GM12878 (cell line): ENCODE results near the gene WNT5A. TPM values are rescaled to one million over a fixed set of nuclear protein-coding genes. Genes with fewer than 3 reads are reported as not detected.

Experiments used
- ESRRA ChIP-seq: IDR thresholded peaks from 2 replicates; pipeline ENCODE4 v1.6.1; 2012; ENCODE audit warnings: mild to moderate bottlenecking, low read length, improper control_type of control experiment
- HDAC2 ChIP-seq: fragments of 200-600 bp; sonication (generic); IDR thresholded peaks from 2 replicates; pipeline ENCODE4 v1.6.1; 2017
- KLF5 ChIP-seq: fragments of 450-650 bp; IDR thresholded peaks from 2 replicates; pipeline ENCODE4 v1.6.1; 2014; ENCODE audit warnings: mild to moderate bottlenecking; ENCODE audit not compliant: partially characterized antibody
- NBN ChIP-seq: fragments of 450-650 bp; IDR thresholded peaks from 2 replicates; pipeline ENCODE4 v1.6.1; 2016
- RAD51 ChIP-seq: fragments of 450-650 bp; IDR thresholded peaks from 2 replicates; pipeline ENCODE4 v1.6.1; 2016; ENCODE audit warnings: moderate library complexity, mild to moderate bottlenecking, inconsistent platforms
- RUNX3 ChIP-seq: IDR thresholded peaks from 2 replicates; pipeline ENCODE4 v1.6.1; 2012; ENCODE audit warnings: low read length, inconsistent platforms
- TAF1 ChIP-seq: IDR thresholded peaks from 2 replicates; pipeline ENCODE4 v1.6.1; 2011; ENCODE audit warnings: mild to moderate bottlenecking, low read depth, low read length, borderline replicate concordance
- YBX1 ChIP-seq: fragments of 450-650 bp; IDR thresholded peaks from 2 replicates; pipeline ENCODE4 v1.6.1; 2016; ENCODE audit warnings: antibody characterized with exemption
- YY1 ChIP-seq: IDR thresholded peaks from 2 replicates; pipeline ENCODE4 v1.6.1; 2011; ENCODE audit warnings: low read depth, mild to moderate bottlenecking, low read length
- polyA plus RNA-seq, 11 experiments: library from polyadenylated mRNA; depleted of rRNA in 4 of 11; unstranded in 6 of 11; stranded (reverse) in 5 of 11; fragments of >200 nt; fragmentation: Nextera tagmentation in 4 of 11; fragmentation: Illumina TruSeq in 1 of 11; extraction: Ambion mirVana in 4 of 11; extraction: Trizol in 1 of 11; gene quantifications; 1 replicate in 1 of 11; 2 replicates in 10 of 11; pipeline versions ENCODE4 v1.2.1 to v1.2.3, GENCODE V29; 2011 to 2016; ENCODE audit warnings: inconsistent platforms in 2 of 11, missing spikeins in 2 of 11, low read depth in 1 of 11
- total RNA-seq, 4 experiments: library from RNA; depleted of rRNA in 3 of 4; stranded (reverse); fragments of >200 nt in 3 of 4; fragmentation: Illumina TruSeq in 1 of 4; extraction: Trizol in 1 of 4; gene quantifications; 2 replicates each; pipeline versions ENCODE4 v1.2.1 to v1.2.3, GENCODE V29; 2013 to 2021
- TF ChIP-seq, protein P1 (sequence below): fragments of 450-650 bp; IDR thresholded peaks from 2 replicates; pipeline ENCODE4 v1.6.1; 2017; ENCODE audit warnings: antibody characterized with exemption, mild to moderate bottlenecking, moderate library complexity
- TF ChIP-seq, protein P2 (sequence below): IDR thresholded peaks from 2 replicates; pipeline ENCODE4 v1.6.1; 2011; ENCODE audit warnings: borderline replicate concordance, low read depth, mild to moderate bottlenecking, moderate library complexity, low read length; ENCODE audit not compliant: insufficient read depth, poor library complexity, severe bottlenecking
- TF ChIP-seq, protein P3 (sequence below): fragments of 450-650 bp; IDR thresholded peaks from 2 replicates; pipeline ENCODE4 v1.6.1; 2016; ENCODE audit warnings: mild to moderate bottlenecking
- TF ChIP-seq, protein P4 (sequence below): fragments of 450-650 bp; IDR thresholded peaks from 2 replicates; pipeline ENCODE4 v1.6.1; 2017; ENCODE audit warnings: mild to moderate bottlenecking, low read depth, inconsistent platforms; ENCODE audit not compliant: poor library complexity, severe bottlenecking
- TF ChIP-seq, protein P5 (sequence below): fragments of 450-650 bp; formaldehyde crosslinking; IDR thresholded peaks from 2 replicates; pipeline ENCODE4 v1.4.0; 2020; ENCODE audit warnings: mild to moderate bottlenecking, moderate library complexity
- TF ChIP-seq, protein P6 (sequence below): IDR thresholded peaks from 2 replicates; pipeline ENCODE4 v1.6.1; 2012; ENCODE audit warnings: low read depth, low read length, improper control_type of control experiment

WNT5A gene
- total and polyA plus RNA-seq, 10 of the 15 experiments (the other 5 are each of a cell fraction or from before 2014, with no cell fraction given) = 0.06 to 2.8 (median 0.39) TPM

DNA sequence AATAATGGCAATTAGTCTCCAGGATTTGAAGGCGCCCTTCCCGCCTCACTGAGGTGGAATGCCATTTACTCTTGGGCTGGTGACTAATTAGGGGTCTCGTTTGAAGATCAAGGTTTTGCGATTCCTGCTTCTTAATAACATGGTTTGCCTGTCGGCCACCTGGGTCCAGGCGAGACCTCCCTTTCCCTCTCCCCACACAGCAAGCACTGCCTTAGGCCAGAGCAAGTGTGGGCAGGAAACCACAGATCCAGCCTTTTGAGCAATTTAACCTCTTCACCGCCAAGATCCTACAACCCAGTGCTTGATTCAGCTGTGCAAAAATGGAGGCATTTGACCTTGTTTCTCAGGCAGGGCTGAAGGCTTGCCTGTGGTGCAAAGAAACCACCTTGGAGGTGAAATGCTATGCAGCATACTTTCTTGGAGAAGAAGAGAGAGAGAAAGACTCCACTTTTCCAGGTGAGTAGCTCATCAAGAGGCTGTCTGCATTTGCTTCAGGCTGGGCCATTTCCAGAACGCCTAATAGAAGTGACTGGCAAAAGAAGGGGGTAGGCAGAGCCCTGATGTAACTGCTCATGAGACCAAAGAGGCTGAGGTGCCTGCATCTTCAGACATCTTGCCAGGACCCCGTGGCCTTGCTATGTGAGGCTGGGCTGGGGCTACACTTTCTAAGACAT is 34.1 kb upstream of the WNT5A start (continued):
- TF ChIP-seq, protein P1, sequence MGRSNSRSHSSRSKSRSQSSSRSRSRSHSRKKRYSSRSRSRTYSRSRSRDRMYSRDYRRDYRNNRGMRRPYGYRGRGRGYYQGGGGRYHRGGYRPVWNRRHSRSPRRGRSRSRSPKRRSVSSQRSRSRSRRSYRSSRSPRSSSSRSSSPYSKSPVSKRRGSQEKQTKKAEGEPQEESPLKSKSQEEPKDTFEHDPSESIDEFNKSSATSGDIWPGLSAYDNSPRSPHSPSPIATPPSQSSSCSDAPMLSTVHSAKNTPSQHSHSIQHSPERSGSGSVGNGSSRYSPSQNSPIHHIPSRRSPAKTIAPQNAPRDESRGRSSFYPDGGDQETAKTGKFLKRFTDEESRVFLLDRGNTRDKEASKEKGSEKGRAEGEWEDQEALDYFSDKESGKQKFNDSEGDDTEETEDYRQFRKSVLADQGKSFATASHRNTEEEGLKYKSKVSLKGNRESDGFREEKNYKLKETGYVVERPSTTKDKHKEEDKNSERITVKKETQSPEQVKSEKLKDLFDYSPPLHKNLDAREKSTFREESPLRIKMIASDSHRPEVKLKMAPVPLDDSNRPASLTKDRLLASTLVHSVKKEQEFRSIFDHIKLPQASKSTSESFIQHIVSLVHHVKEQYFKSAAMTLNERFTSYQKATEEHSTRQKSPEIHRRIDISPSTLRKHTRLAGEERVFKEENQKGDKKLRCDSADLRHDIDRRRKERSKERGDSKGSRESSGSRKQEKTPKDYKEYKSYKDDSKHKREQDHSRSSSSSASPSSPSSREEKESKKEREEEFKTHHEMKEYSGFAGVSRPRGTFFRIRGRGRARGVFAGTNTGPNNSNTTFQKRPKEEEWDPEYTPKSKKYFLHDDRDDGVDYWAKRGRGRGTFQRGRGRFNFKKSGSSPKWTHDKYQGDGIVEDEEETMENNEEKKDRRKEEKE = no peak
- TF ChIP-seq, protein P2, sequence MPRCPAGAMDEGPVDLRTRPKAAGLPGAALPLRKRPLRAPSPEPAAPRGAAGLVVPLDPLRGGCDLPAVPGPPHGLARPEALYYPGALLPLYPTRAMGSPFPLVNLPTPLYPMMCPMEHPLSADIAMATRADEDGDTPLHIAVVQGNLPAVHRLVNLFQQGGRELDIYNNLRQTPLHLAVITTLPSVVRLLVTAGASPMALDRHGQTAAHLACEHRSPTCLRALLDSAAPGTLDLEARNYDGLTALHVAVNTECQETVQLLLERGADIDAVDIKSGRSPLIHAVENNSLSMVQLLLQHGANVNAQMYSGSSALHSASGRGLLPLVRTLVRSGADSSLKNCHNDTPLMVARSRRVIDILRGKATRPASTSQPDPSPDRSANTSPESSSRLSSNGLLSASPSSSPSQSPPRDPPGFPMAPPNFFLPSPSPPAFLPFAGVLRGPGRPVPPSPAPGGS = no peak
- no peak for TF ChIP-seq NBN
- TF ChIP-seq, protein P3, sequence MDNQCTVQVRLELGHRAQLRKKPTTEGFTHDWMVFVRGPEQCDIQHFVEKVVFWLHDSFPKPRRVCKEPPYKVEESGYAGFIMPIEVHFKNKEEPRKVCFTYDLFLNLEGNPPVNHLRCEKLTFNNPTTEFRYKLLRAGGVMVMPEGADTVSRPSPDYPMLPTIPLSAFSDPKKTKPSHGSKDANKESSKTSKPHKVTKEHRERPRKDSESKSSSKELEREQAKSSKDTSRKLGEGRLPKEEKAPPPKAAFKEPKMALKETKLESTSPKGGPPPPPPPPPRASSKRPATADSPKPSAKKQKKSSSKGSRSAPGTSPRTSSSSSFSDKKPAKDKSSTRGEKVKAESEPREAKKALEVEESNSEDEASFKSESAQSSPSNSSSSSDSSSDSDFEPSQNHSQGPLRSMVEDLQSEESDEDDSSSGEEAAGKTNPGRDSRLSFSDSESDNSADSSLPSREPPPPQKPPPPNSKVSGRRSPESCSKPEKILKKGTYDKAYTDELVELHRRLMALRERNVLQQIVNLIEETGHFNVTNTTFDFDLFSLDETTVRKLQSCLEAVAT = no peak
- TF ChIP-seq HDAC2 = no peak
- TF ChIP-seq TAF1 = no peak
- TF ChIP-seq YY1 = no peak
- TF ChIP-seq, protein P4, sequence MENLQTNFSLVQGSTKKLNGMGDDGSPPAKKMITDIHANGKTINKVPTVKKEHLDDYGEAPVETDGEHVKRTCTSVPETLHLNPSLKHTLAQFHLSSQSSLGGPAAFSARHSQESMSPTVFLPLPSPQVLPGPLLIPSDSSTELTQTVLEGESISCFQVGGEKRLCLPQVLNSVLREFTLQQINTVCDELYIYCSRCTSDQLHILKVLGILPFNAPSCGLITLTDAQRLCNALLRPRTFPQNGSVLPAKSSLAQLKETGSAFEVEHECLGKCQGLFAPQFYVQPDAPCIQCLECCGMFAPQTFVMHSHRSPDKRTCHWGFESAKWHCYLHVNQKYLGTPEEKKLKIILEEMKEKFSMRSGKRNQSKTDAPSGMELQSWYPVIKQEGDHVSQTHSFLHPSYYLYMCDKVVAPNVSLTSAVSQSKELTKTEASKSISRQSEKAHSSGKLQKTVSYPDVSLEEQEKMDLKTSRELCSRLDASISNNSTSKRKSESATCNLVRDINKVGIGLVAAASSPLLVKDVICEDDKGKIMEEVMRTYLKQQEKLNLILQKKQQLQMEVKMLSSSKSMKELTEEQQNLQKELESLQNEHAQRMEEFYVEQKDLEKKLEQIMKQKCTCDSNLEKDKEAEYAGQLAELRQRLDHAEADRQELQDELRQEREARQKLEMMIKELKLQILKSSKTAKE = no peak
- no peak for TF ChIP-seq ESRRA
- no peak for TF ChIP-seq KLF5
- no peak for TF ChIP-seq RAD51
- TF ChIP-seq, protein P5, sequence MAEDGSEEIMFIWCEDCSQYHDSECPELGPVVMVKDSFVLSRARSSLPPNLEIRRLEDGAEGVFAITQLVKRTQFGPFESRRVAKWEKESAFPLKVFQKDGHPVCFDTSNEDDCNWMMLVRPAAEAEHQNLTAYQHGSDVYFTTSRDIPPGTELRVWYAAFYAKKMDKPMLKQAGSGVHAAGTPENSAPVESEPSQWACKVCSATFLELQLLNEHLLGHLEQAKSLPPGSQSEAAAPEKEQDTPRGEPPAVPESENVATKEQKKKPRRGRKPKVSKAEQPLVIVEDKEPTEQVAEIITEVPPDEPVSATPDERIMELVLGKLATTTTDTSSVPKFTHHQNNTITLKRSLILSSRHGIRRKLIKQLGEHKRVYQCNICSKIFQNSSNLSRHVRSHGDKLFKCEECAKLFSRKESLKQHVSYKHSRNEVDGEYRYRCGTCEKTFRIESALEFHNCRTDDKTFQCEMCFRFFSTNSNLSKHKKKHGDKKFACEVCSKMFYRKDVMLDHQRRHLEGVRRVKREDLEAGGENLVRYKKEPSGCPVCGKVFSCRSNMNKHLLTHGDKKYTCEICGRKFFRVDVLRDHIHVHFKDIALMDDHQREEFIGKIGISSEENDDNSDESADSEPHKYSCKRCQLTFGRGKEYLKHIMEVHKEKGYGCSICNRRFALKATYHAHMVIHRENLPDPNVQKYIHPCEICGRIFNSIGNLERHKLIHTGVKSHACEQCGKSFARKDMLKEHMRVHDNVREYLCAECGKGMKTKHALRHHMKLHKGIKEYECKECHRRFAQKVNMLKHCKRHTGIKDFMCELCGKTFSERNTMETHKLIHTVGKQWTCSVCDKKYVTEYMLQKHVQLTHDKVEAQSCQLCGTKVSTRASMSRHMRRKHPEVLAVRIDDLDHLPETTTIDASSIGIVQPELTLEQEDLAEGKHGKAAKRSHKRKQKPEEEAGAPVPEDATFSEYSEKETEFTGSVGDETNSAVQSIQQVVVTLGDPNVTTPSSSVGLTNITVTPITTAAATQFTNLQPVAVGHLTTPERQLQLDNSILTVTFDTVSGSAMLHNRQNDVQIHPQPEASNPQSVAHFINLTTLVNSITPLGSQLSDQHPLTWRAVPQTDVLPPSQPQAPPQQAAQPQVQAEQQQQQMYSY (CRISPR knock-in tag) = no peak
- TF ChIP-seq RUNX3 = no peak
- TF ChIP-seq YBX1 = no peak
- TF ChIP-seq, protein P6, sequence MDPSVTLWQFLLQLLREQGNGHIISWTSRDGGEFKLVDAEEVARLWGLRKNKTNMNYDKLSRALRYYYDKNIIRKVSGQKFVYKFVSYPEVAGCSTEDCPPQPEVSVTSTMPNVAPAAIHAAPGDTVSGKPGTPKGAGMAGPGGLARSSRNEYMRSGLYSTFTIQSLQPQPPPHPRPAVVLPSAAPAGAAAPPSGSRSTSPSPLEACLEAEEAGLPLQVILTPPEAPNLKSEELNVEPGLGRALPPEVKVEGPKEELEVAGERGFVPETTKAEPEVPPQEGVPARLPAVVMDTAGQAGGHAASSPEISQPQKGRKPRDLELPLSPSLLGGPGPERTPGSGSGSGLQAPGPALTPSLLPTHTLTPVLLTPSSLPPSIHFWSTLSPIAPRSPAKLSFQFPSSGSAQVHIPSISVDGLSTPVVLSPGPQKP = no peak
